EH (cell line): ENCODE results near the gene NENF.

Source experiments
- DNase-seq: peaks from one replicate; pipeline ENCODE4 v3.0.0-alpha.2; 2015; ENCODE audit warnings: low read depth

NENF gene

DNA sequence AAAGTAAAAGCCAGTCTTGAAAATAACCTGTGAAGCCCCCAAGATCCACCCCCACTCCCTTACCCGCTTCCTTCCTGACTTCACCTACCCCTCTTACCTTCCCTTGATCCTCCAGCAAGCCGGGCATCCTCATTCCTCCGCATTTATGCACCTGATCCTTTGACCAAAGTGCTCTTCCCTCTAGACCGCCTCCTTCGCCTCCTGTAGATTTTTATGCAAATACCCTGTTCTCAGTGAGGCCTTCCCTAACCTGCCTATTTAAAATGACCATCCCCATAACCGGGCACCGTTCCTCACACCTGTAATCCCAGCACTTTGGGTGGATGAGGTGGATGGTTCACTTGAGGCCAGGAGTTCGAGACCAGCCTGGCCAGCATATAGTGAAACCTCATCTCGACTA lies 1.1 kb upstream of the NENF start:
- no peak for DNase-seq

DNA sequence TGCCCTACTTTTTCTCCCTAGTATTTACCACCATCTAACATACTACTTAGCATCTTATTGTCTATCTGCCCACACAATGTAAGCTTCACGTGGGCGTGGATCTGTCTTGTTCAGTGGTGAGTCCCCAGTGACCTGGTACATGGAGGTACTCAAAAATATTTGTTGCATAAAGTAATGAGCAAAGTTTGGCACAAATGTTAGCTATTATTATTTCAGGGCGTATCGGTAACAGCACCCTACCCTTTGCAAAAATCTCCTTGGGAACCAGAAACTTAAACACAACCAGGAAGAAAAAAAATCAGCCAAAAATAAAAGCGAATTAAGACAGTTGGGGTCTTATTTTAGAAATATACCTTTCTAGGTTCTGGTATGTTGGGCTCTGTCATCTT lies 454 bp upstream of the NENF start:
- no peak for DNase-seq

DNA sequence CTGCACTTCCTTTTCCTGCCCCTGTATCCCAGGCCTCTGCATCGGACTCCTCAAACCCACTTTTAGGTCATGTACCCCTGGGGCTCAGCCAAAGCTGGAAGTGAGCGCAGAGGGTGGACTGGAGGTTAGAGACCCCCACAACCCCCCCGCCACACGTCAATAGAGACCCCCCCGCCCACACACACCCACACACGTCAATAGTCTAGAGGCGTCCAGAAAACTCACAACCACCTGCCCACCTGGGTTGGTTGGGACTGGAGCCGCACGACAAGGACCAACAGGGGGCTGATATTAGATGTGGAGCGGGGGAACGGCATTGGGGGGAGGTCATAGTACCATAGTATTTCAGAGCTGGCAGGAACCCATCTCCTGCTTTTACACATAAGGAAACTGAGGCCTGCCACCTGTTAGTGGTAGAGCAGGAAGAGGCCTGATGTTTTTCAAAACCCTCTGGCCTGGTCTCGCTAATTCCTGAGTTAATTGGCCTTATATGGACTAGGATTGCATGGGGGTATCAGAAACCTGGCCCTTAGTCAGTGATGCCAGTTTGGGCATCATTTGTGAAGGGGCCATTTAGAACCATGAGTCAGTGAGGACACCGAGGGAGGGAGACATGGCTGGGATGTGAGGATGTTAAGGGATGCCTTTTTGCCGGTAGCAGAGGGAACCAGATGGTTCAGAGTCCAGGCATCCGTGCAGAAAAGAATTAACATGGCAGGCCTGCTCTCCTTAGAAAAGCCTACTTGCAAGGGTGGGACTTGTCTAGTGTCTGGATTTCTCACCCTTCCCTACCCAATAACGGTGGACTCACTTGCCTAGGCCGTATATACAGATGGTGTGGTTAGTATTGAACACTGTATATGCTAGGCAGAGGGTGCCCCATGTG lies 1.1 kb downstream of the NENF start:
- peak; percentile 22 for DNase-seq

DNA sequence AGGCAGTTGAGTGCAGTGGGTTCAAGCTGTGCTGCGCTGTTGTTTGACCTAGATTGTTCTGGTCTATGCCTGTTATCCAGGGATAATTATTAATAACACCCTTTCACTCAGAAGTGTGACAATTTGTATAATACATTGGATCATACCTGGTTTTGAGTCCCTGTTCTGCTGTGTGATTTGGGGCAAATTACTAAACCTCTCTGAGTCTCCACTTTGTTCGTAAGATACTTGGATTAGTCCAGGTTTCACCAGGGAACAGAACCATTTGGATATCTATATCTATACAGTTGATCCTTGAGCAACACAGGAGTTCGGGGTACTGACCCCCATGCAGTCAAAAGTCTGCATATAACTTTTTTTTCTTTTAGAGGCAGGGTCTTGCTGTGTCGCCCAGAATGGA lies 2.3 kb downstream of the NENF start:
- no peak for DNase-seq

DNA sequence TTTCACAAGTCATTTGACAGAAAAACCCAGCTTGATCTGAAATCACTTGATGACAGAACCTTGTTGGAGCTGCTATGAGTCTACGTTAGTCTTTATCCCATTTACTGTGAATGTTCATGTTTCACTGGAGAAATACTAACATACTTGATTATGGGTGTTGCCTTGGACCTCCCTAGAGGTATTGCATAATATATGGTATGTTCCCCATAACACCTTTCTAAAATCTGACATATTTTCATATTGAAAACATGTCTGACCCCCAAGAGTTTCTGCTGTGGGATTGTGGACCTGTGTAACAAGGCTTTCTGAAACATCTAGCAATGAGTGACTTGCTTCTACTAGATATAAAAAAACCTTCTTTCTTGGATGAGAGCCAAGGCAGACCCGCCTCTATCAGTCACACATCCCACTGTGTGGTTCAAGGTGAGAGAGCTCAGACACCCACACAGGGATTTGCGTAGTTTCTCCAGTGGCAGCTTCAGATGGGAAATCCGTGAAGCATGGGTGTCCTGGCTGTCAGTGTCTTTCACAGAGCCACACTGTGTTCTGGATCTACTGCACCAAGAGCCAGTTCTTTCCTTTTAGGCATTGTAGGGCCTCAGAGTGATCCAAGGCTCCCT lies 4.6 kb downstream of the NENF start:
- no peak for DNase-seq

DNA sequence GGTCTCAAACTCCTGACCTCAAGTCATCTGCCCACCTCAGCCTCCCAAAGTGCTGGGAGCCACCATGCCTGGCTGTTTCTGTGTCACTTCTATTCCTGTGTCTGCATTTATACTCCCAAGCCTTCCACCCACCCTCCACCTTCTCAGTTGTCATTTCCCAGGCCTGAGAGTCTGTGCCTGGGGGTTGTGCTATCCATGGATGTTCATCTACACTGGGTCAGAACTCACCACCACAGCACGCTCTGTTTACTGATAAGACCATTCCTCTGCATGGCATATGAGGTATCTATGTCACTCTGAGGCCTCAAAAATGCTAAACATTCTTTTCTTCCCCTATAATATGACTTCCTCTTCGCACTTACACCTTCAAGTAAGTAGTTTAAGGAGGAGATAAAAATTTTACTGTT lies 6.1 kb downstream of the NENF start:
- DNase-seq: no peak

DNA sequence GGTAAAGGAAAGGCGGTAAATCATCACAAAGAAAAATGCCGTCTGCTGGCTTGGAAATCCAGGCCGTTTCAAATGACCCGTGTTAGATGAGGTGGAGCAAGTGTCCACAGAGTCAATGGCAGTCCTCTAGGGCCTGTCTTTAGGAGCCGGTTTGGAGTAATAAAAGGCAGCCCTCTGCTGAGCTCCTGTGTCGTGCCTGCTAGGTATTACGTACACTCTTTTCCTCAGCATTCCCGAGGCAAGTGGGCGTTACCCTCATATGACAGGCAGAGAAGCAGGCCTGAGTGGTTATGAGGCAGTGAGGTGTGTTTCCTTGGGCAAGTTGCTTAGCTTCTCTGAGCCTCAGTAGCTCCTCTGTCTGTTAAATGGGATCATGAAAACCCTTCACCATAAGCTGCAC lies 7.7 kb downstream of the NENF start:
- DNase-seq: no peak

DNA sequence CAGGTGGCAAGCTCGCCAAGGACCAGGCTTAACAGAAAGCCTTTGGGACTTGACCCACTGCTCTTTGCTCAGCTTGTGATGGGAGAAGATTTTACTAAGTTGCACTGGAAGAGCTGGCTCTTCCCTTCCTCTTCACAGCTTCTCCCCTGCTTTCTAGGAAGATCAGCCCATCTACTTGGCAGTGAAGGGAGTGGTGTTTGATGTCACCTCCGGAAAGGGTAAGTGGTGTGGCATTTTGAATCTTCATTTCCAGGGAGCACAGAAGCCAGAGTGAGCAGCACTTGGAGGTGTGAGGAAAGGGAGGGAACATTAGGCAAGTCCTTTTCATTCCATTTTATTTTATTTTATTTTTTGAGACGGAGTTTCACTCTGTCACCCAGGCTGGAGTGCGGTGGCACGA lies 9.7 kb downstream of the NENF start:
- DNase-seq: no peak

DNA sequence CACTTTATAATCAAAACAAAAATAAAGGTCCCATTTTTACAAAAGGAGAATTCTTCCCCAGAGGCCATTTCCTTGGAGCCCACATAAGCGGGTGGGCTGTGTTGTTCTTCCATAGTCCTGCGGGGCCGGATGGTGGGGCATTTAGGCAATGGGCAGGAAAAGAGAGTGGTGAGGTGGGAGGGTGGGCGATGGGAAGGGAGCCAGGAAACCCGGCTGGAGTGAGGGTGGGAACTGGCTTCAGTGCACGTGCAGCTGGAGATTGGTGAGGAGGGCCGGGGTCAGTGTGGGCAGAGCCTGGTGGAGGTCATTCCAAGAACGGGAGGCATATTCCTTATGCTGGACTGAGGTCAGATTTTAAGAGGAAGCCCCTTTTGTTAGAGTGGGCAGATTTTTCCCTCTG lies 13.6 kb downstream of the NENF start:
- no peak for DNase-seq

DNA sequence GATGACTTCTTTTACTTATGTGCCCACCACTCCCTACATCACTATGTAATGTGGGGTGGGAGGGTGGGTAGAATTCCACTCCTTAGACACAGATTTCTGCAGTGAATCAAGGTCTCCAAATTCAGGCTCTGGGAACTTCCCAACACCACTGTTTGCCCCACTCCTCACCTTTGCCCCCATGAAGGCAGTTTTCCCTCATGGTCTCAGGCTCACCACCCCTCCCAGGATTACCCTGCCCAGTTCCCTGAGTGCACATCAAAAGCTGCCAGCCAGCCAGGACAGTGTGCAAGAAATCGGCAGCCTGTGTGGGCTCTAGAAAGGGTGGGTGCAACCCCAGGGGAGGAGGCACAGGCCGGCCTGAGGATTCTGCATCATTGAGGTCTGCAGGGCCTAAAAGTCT lies 14.8 kb downstream of the NENF start:
- no peak for DNase-seq

DNA sequence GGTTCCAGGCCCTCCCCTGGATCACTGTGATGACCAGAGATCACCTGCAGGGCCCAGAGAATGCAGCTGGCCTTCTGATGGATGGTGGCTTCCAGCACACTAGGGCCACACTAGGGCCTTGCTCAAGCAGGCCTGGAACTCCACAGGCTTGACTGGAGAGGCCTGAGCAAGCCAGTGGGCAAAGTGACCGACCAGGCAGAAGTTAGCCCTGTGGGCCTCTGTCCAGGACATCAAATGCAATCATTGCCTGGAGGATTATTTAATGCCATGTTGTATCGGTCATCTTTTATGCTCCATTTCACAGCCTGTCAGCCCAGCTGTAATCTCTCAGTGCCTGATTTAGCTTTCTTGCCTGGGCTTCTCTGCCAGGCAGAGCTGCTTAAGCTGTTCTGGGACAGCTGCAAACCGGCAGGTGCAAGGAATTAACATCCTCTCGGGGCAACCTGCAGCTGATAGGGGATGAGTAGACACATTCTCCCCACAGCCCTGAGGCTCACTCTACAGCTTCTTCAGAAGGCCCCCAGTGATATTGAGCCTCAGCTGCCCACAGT lies 17.7 kb downstream of the NENF start:
- DNase-seq: no peak

DNA sequence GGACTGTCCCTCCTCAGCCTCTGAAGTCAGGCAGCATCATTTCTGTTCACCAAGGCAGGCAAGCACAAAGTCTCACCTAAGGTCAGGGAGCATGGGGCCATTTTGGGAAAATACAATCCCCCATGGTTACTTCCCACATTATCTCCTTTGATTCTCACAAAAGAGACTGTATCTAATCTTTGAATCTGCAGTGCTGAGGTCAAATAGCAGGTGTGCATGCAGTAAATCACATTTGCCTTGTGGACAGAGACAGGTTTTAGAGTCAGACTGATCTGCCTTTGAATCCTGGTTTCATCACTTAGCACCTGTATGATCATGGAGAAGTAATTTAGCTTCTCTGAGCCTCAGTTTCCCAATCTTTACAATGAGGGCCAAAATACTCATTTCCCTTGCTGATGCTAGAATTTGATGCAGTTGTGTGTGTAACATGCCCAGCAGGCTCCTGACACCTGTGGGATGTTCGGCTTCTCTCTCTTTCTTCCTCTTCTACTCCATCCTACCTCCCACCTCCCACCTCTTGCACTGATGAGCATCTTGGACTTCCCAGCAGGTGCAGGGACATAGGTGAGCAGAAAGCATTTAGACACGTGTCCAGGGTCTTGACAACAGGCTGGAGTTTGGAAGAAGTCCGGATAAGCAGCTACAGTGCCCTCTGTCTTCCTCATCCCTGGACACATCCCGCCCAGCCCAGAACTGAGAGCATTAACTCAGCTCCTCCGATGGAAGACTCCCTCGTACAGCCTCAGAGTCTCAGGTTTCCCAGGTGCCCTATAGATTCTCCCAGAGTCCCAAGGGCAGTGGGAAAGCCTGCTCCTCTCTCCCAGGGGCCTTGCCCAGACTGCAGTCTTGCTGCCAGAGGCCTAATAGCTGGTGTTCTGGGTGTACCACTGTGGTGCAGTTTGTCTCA lies 18.9 kb downstream of the NENF start:
- DNase-seq: no peak

DNA sequence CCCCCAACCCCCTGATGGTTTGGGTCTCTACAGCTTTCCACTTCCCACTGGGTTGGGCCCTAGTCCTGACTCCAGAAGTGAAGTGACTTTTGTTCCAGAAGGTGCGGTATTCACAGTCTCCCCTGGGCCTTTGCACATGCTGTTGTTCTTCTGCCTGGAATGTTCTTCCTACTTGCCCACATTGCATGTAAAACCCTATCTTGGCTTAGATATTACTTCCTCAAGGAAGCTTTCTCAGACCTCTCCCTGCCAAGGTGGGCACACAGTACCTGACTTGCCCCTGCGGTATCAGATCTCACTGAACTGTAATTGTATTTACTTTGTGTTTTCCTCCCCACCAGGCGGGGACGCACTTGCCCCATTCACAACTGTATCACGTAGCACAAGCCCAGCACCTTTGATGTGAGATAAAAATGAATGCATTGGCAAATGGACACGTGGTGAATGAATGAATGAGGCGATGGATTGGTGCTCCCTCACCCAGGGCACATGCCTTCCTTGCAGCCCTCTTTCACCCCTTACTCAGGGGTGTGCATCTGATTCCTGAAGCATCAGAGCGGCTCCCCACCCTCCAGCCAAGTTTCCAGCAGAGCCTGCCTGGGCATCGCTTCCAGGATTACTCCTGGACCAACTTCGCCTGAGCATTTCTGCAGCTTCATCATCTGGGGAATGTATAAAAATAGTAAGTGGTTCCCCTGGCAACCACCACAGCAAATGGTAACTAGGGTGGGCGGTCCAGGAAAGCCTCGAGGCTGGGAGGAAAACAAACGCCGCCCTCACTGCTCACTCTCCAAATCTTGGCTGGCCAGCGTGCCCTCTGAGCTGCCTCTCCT lies 19.8 kb downstream of the NENF start:
- DNase-seq: peak; percentile 87

DNA sequence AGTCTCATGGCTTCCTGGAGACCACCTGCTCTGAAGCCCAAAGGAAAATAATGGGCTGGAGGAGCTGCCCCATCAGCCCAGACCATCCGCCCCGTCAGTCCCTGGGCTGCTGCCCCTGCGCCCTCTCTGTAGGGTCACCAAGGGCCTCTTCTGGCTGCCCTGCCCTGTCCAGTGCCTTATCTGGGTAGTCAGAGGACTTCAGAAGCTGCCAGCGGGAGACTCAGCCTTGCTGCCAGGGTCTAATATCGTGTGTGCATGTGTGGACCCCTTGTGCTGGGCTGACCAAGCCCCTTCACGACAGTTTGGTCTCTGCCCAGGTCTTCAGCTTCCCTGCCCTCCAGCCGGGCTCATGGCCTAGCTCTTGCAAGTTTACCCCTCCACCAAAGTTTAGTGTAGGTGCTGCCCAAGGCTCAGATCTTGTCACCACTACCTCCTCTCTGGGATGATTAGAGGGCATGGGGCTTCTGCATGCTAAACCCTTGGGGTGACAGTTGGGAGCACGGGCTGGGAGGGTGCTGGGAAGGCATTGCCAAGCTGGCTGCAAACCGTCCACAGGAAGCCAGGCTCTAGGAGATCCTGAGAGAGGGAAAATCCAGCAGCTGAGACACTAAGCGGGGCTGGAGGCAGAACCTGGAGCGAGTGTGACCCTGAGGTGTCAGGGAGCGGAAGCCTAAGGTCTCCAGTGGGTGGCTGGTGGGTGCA lies 20.6 kb downstream of the NENF start:
- DNase-seq: no peak

DNA sequence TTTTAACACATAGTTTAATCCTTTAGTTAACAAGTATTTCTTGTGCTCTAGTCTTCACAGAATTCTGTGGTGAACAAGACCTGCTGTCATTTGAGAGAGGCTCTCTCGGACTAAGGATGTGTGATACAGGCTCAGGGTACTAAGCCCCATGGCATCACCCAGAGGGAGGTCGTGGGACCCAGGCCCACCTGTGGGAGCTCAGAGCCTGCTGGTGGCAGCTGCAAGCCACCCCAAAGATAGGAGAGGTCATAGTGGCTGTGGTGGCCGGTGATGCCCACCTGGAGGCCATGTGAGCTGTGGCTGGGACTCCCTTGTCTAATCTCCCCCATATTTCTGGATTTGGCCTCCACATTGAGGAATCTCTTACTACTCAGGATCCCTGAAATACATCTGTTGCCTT lies 22.0 kb downstream of the NENF start:
- no peak for DNase-seq

DNA sequence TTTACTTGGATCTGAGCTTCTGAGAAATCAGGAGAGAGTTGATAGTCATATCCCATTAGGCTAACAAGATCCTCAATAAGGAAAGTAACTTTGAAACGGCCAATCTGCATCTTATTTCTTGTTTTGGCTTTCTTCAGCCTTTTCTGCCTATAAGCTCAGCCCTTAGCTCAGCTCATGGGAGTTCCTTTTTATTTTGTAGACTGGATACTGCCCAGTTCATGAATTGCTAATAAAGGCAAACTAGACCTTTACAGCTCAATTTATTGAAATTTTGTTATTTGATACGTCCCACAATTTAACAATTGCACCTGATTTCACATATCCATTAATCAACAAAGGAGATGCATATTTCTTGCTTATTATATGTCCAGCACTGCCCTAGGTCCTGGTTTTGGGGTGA lies 22.7 kb downstream of the NENF start:
- no peak for DNase-seq

DNA sequence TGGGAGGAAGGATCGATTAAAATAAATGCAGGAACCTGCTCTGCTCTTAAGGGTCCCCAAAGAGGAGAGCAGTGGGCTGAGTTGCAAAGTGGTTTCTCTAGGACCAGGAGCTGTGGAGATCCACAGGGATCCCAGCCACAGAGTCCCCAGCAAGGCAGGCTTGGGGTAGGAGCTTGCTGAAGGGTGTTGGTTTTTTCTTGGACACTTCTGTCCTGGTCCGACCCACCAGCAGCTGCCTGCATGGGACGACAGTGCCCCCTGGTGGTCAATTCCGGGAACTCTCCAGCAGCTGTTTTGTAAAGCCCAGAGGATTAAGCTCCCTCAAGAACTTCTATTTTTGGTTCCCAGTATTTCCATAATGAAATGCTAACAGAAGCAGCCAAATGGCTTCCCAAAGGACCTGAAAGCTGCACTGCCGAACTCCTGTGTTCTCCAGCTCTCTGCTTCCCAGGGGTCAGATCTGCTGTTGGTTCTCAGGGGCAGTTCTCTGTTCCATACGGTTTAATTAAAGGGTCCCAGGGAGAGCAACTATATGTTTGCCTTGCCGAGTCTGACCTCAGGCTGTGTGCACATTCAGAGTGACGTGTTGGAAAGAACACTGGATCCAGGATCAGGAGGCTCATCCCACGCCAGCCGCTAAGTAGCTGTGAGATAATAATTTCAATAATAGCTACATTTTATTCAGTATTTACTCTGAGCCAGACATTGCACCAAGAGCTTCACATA lies 23.2 kb downstream of the NENF start:
- DNase-seq: peak; percentile 80

DNA sequence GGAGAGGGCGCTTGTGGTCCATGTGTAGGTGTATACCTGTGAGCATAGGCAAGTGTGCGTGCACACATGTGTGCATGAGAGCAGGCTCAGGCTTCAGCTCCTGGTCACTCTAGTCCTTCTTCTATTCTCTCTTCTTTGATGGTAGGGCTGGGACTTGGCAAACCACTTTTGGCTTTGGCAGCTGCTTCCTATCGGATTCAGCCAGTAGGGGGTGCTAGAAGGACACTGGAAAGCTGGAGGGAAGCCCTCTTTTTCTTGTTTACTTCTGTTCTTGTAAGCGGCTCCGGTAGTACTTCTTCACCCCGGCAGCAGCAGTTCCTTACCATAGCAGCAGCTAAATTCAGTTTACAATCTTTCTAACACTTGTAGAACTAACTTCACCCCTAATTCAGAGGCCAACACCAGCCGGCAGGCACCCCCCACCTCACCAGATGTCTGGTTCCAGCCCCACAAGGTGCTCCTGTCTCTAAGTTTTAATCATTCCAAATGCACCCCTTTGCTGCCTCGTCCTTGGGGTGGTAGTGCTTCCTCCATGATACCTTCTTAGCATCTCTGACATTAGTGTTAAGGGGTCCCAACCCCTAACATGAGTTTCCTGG lies 25.1 kb downstream of the NENF start:
- DNase-seq: peak; percentile 50

DNA sequence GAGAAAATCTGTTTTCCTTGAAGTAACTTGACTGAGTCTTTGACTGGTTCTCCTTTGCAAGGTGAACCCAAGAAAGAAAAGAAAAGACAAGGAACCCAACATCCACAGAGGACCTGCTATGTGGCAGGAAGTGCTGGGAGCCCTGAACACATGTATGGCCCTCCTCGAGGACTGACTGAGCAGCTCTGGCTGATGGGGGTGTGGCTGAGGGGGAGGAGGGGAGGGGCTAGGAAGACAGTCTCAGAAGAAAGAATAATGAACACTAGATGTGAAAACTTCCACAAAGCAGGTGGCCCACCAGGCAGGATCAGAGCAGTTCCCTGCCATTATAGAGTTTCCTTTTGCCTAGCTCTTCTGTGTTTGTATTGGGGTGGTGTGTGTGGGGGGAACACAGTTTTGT lies 26.1 kb downstream of the NENF start:
- peak; percentile 24 for DNase-seq

DNA sequence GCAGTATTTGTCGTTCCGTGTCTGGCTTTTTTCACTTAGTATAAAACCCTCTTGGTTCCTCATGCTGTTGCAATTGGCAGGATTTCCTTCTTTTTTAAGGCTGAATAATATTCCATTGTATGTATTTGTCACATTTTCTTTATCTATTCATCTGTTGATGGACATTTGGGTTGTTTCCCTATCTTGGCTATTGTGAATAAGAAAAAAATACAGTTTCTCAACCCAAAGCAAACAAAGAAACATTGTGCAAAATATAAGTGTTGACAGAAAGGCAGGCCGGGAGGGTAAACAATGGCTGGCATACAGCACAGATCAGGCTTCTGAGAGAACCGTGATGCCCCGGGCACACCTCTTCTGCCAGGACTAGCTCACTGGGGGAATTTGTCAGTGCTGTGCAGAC lies 26.9 kb downstream of the NENF start:
- DNase-seq: no peak
